K562 (cell line): Measurements from ENCODE around the gene CCDC136. TPM values are rescaled to one million over a fixed set of nuclear protein-coding genes. Genes with fewer than 3 reads are reported as not detected.
A peak's percentile ranks its signal among the peaks of the same experiment; 100 is the strongest.

Source experiments
- ATAC-seq: fragments of 200-7000 bp; cut with Tn5 transposase; 3 replicates; pipeline ENCODE4 v1.9.1; 2020; ENCODE audit warnings: moderate library complexity
- BruUV-seq: library from RNA; stranded (reverse); fragments of 400-500 nt; replicated peaks from 2 replicates; lab custom pipeline; 2021; lab: Mats Ljungman, UMichigan
- CTCF ChIA-PET: fragments of 300-600 bp; formaldehyde crosslinking; extraction: SDS; loops from one replicate; lab custom pipeline; 2021; ENCODE audit warnings: low intra/inter-chr PET ratio; lab: Yijun Ruan, JAX
- POLR2A ChIA-PET: fragments of 300-600, 350-650 bp; sonication (Branson Sonifier 250); formaldehyde crosslinking; extraction: SDS; loops from one replicate; lab custom pipeline; 2021; ENCODE audit warnings: antibody characterized with exemption, inconsistent platforms; lab: Yijun Ruan, JAX
- DNase-seq, 4 experiments: peaks; one replicate each; pipeline versions ENCODE4 v3.0.0 to v3.0.0-alpha.2; 2011 to 2018; ENCODE audit warnings: low spot score in 3 of 4, mixed read lengths in 3 of 4; ENCODE audit errors: extremely low read depth in 1 of 4
- FAIRE-seq: peaks from 2 replicates; lab custom pipeline; 2011; peaks lifted over from hg19 to GRCh38; lab: Jason Lieb, UNC
- H2AFZ ChIP-seq: 2 replicates; pipeline ENCODE4 v1.6.0; 2011; ENCODE audit warnings: low read depth, low read length, control low read depth, inconsistent platforms
- H3K27ac ChIP-seq: fragments of 200-600 bp; 3 replicates; pipeline ENCODE4 v1.8.0; 2011; ENCODE audit warnings: low read depth, mild to moderate bottlenecking, control low read depth, inconsistent platforms, low read length, moderate library complexity, mixed read lengths; ENCODE audit errors: extremely low read depth
- H3K27me3 ChIP-seq, 2 experiments: fragments of 300-600 bp in 1 of 2; 2 replicates in 1 of 2; 3 replicates in 1 of 2; pipeline versions ENCODE4 v1.6.0 to v1.8.0; 2011; ENCODE audit warnings: inconsistent platforms in 2 of 2, low read length in 2 of 2, mild to moderate bottlenecking in 1 of 2, mixed read lengths in 1 of 2, moderate library complexity in 1 of 2; ENCODE audit not compliant: control insufficient read depth in 2 of 2, insufficient read depth in 2 of 2
- H3K36me3 ChIP-seq: fragments of 300-600 bp; 3 replicates; pipeline ENCODE4 v1.8.0; 2011; ENCODE audit warnings: mild to moderate bottlenecking, low read length, inconsistent platforms; ENCODE audit not compliant: control insufficient read depth, insufficient read depth
- H3K4me1 ChIP-seq, 2 experiments: fragments of 200-600 bp in 1 of 2; replicated peaks in 1 of 2; 2 replicates in 1 of 2; 3 replicates in 1 of 2; pipeline versions ENCODE4 v1.5.1 to v1.8.0; 2011; ENCODE audit warnings: inconsistent platforms in 2 of 2, low read length in 2 of 2, mild to moderate bottlenecking in 1 of 2, mixed read lengths in 1 of 2, moderate library complexity in 1 of 2; ENCODE audit not compliant: control insufficient read depth in 2 of 2, insufficient read depth in 2 of 2
- H3K4me2 ChIP-seq: 2 replicates; pipeline ENCODE4 v1.6.1; 2011; ENCODE audit warnings: low read length, control low read depth, inconsistent platforms, mixed read lengths; ENCODE audit not compliant: insufficient read depth
- H3K4me3 ChIP-seq: fragments of 200-600 bp; sonication (generic), shearing (Covaris generic); 2 replicates; pipeline ENCODE4 v1.5.1; 2016; ENCODE audit warnings: control low read depth, inconsistent platforms
- H3K79me2 ChIP-seq: fragments of 200-600 bp; 3 replicates; pipeline ENCODE4 v1.8.0; 2011; ENCODE audit warnings: low read length, inconsistent platforms; ENCODE audit not compliant: control insufficient read depth, insufficient read depth
- H3K9ac ChIP-seq, 2 experiments: 2 replicates each; pipeline versions ENCODE4 v1.6.0 to v1.6.1; 2011; ENCODE audit warnings: low read depth in 2 of 2, low read length in 2 of 2, control low read depth in 1 of 2, inconsistent platforms in 1 of 2, mild to moderate bottlenecking in 1 of 2, mixed read lengths in 1 of 2; ENCODE audit not compliant: insufficient read depth in 1 of 2
- H3K9me1 ChIP-seq: one replicate; pipeline ENCODE4 v1.6.0; 2011; ENCODE audit warnings: inconsistent platforms, mild to moderate bottlenecking, low read length, moderate library complexity; ENCODE audit not compliant: control insufficient read depth, insufficient read depth
- H3K9me3 ChIP-seq: replicated peaks from 2 replicates; pipeline ENCODE4 v1.5.1; 2011; ENCODE audit warnings: low read depth, low read length, inconsistent platforms; ENCODE audit not compliant: control insufficient read depth, insufficient read depth
- H4K20me1 ChIP-seq: replicated peaks from 2 replicates; pipeline ENCODE4 v1.6.1; 2011; ENCODE audit warnings: low read length, inconsistent platforms, mixed read lengths; ENCODE audit not compliant: control insufficient read depth, insufficient read depth
- CEBPB ChIP-seq: fragments of 450-650 bp; IDR thresholded peaks from 2 replicates; pipeline ENCODE4 v1.6.1; 2016; ENCODE audit warnings: missing genetic modification characterization, missing compliant biosample characterization
- EGR1 ChIP-seq: fragments of 450-650 bp; conservative IDR thresholded peaks from 2 replicates; pipeline ENCODE4 v1.6.1; 2017; ENCODE audit warnings: mild to moderate bottlenecking
- JUNB ChIP-seq: fragments of 450-650 bp; formaldehyde crosslinking; conservative IDR thresholded peaks from 2 replicates; pipeline ENCODE4 v1.4.0; 2020; ENCODE audit warnings: mild to moderate bottlenecking
- KLF6 ChIP-seq: fragments of 250-450 bp; sonication (Bioruptor Pico); IDR thresholded peaks from 2 replicates; pipeline ENCODE4 v1.4.0; 2020; ENCODE audit warnings: mild to moderate bottlenecking, moderate library complexity, borderline replicate concordance
- LCOR ChIP-seq: sonication (generic); formaldehyde crosslinking; IDR thresholded peaks from 2 replicates; pipeline ENCODE4 v1.8.0; 2022; ENCODE audit warnings: mild to moderate bottlenecking, missing genetic modification reagents
- NBN ChIP-seq: fragments of 450-650 bp; IDR thresholded peaks from 2 replicates; pipeline ENCODE4 v1.6.1; 2016; ENCODE audit warnings: low read depth, mild to moderate bottlenecking
- NFE2 ChIP-seq: IDR thresholded peaks from 2 replicates; pipeline ENCODE4 v1.6.1; 2014; ENCODE audit warnings: antibody characterized with exemption, low read depth
- NFYB ChIP-seq: IDR thresholded peaks from 2 replicates; pipeline ENCODE4 v1.6.1; 2011; ENCODE audit warnings: mild to moderate bottlenecking, moderate library complexity; ENCODE audit not compliant: insufficient read length; ENCODE audit errors: extremely low read depth
- RHOXF2B ChIP-seq: fragments of 250-450 bp; sonication (Bioruptor Pico); conservative IDR thresholded peaks from 2 replicates; pipeline ENCODE4 v1.5.1; 2021
- RNF2 ChIP-seq: sonication (generic); IDR thresholded peaks from 2 replicates; pipeline ENCODE4 v1.6.1; 2016
- SAFB2 ChIP-seq: fragments of 200-400 bp; formaldehyde crosslinking; IDR thresholded peaks from 2 replicates; pipeline ENCODE4 v1.6.1; 2018; ENCODE audit warnings: borderline replicate concordance, low read length, low read depth, moderate library complexity; ENCODE audit not compliant: severe bottlenecking
- SMARCA5 ChIP-seq: fragments of 450-650 bp; IDR thresholded peaks from 2 replicates; pipeline ENCODE4 v1.6.1; 2016
- SNIP1 ChIP-seq: fragments of 450-650 bp; IDR thresholded peaks from 2 replicates; pipeline ENCODE4 v1.7.1; 2017; ENCODE audit warnings: low read depth, mild to moderate bottlenecking
- TAF15 ChIP-seq: fragments of 200-400 bp; formaldehyde crosslinking; IDR thresholded peaks from 2 replicates; pipeline ENCODE4 v1.6.1; 2017; ENCODE audit warnings: mild to moderate bottlenecking, low read depth, low read length, moderate library complexity
- ZC3H8 ChIP-seq: fragments of 450-650 bp; IDR thresholded peaks from 2 replicates; pipeline ENCODE4 v1.6.1; 2017
- WGBS: fragments of 100-300 bp; shearing (Covaris generic); methylation state at CpG from one replicate; pipeline ENCODE4 v1.1.6; 2016; ENCODE audit warnings: low coverage, mixed read lengths; ENCODE audit not compliant: insufficient coverage; ENCODE audit errors: missing lambda C conversion rate; 5-methylcytosine and 5-hydroxymethylcytosine counted together
- in situ Hi-C: fragments of 300-500 bp; cut with MboI; formaldehyde crosslinking; loops from 4 replicates; pipeline ENCODE4 v1.15.0; 2018; ENCODE audit warnings: inconsistent platforms, mixed read lengths
- intact Hi-C: fragments of 100-400 bp; cut with micrococcal nuclease; formaldehyde crosslinking; loops from 2 replicates; pipeline ENCODE4 v1.14.2; 2022
- polyA plus RNA-seq, 8 experiments: library from polyadenylated mRNA; depleted of rRNA in 4 of 8; stranded (reverse) in 5 of 8; unstranded in 3 of 8; fragments of >200 nt; fragmentation: Nextera tagmentation in 2 of 8; fragmentation: Illumina TruSeq in 1 of 8; extraction: Ambion mirVana in 2 of 8; extraction: Trizol in 1 of 8; gene quantifications; 2 replicates each; pipeline versions ENCODE4 v1.2.1 to v1.2.3, GENCODE V29; 2011 to 2014; ENCODE audit warnings: inconsistent platforms in 1 of 8, missing spikeins in 1 of 8
- total RNA-seq, 7 experiments: library from RNA; depleted of rRNA in 6 of 7; stranded (reverse); fragments of >200 nt in 6 of 7; fragmentation: Illumina TruSeq in 2 of 7; extraction: Trizol in 2 of 7; gene quantifications; 2 replicates each; pipeline versions ENCODE4 v1.2.1 to v1.2.3, GENCODE V29; 2011 to 2021; ENCODE audit warnings: low replicate concordance in 1 of 7
- TF ChIP-seq, protein P1 (sequence below): sonication (generic); formaldehyde crosslinking; IDR thresholded peaks from 2 replicates; pipeline ENCODE4 v1.8.1; 2023; ENCODE audit warnings: mild to moderate bottlenecking, missing genetic modification reagents

CCDC136 gene
- total and polyA plus RNA-seq, 9 of the 15 experiments (the other 6 are each of a cell fraction or from before 2014, with no cell fraction given): 2.4 to 40.8 (median 26.5) TPM

DNA sequence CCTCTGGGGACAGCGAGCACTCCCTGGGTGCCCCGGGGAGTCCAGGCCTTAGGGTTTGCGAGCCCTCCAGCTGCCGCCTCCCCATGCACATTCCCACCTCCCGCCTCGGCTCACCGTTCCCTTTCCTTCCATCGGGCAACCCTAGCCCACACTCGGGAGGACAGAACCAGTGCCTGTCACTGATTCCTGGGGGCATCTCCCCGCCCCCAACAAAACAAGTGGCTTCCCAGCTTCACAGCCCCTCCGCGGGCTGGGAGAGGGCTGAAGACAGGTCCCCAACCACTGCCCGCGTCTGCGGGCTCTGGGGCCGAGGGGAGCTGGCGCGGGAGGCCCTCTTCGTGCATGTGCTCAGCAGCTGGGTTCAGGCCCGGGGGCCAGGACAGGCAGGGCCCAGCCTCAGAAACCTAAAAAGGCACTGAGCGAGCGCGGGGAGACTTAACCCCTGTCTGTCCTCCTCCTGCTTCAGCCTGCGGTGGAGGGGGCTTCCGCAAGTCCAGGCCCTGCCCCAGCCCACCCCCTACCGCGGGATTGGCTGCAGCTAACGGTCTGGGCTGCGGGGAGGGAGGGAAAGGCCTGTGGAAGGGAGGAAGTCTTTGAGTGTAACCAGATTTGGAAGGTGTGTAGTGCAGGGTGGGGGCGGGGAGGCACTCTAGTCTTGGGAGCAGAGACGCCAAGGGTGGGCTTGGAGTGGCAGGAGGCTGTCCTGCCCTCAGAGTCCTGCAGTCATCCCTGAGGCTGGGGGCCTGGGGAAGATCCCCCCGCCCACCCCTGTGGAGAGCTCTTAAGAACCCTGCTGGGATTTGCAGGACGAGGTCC, 39.6 kb downstream of the CCDC136 start (continued):
- TF ChIP-seq, protein P1, sequence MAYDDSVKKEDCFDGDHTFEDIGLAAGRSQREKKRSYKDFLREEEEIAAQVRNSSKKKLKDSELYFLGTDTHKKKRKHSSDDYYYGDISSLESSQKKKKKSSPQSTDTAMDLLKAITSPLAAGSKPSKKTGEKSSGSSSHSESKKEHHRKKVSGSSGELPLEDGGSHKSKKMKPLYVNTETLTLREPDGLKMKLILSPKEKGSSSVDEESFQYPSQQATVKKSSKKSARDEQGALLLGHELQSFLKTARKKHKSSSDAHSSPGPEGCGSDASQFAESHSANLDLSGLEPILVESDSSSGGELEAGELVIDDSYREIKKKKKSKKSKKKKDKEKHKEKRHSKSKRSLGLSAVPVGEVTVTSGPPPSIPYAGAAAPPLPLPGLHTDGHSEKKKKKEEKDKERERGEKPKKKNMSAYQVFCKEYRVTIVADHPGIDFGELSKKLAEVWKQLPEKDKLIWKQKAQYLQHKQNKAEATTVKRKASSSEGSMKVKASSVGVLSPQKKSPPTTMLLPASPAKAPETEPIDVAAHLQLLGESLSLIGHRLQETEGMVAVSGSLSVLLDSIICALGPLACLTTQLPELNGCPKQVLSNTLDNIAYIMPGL (CRISPR knock-in tag): no peak
- no peak for TF ChIP-seq SMARCA5
- no peak for TF ChIP-seq CEBPB
- peak; percentile 68 for TF ChIP-seq NFYB

DNA sequence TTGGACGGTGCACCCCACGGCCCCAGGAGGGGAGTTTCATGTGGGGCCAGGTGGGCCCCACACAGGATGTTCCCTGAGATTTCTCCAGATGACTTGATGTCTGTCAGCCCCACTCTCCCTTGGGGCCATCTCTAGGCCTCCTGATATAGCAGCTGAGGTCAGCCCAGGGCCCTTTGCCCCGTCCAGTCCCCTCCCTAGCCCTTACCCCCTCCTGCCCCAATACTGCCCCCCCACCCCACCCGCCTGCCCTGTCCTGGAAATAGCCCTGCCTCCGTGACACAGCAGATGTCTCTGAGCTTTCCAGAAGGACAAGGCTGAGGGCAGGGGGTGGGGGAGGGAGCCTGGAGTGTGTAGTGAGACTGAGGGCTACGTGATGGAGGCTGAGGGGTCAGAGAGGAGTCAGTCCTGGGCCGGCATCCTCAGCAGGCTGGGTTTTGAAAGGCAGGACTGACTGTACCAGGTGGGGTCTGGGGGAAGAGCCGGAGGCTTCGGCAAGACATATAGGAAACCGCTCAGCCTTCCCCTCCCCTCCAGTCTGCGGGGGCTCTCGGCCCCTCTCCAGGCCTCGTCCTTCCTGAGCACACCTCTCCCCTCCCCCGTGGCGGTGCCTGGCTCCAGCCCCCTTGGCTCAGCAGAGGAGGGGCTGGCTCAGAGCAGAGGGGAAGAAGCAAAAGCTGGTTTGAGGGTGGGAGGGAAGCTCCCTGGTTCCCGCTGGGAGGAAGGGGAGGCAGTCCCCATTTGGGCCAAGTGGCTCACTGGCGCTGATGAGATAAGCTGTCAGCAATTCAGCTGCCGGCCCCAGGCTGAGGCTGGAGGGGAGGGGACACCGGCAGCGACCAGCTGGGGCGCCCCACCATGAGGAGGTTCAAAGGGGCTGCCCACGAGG, 40.5 kb downstream of the CCDC136 start:
- peak overlapping the region; percentile 97 for H3K4me2 ChIP-seq
- FAIRE-seq (peak; percentile 98), ATAC-seq (peak; percentile 63), DNase-seq (peak; percentile 87 to 97 (median 92))
- peak overlapping the region; percentile 35 for H2AFZ ChIP-seq
- H3K36me3 ChIP-seq: peaks cover 44% of the 10 kb centered on the region; the same call in 2 of the 3 replicates
- no TSS peak for BruUV-seq
- H3K27ac ChIP-seq: peak overlapping the region; percentile 90
- CTCF ChIA-PET: no interaction called here
- 0 out of 2 replicates have a peak, but pooled peaks cover 4% of the 10 kb centered on the region for H4K20me1 ChIP-seq
- H3K9me1 ChIP-seq: no peaks in the 10 kb centered on the region
- intact Hi-C loops (loop anchor here (1.0 to 2.0 kb wide), 4 partner anchors 28 to 93 kb away; partner anchors contain the start of gene CALU), in situ Hi-C loops (no loop called here)
- under 1% methylated on average over 21 of the region's 22 CpGs for WGBS
- H3K9ac ChIP-seq: peak overlapping the region; percentile 91 to 95
- H3K4me1 ChIP-seq: peaks cover 40 to 76% of the 10 kb centered on the region in 2 experiments
- POLR2A ChIA-PET: interaction anchor here (0.6 to 4.3 kb wide), 31 partner anchors 10 to 1128 kb away, joined by 3 to 39 read pairs (median 5); partner anchors contain the start of genes ATP6V1F and CALU
- H3K9me3 ChIP-seq: no peaks in the 10 kb centered on the region
- H3K27me3 ChIP-seq: no peaks in the 10 kb centered on the region
- peaks cover 50% of the 10 kb centered on the region for H3K79me2 ChIP-seq
- H3K4me3 ChIP-seq: peak overlapping the region; percentile 66
- TF ChIP-seq SAFB2 (no peak), JUNB (CRISPR knock-in tag) (no peak), EGR1 (peak; percentile 3; the same call in 1 of the 2 replicates), RNF2 (peak; percentile 73; the same call in 1 of the 2 replicates), KLF6 (CRISPR knock-in tag) (no peak), LCOR (CRISPR knock-in tag) (peak; percentile 73; the same call in 1 of the 2 replicates), TAF15 (no peak), SNIP1 (0 out of 2 replicates have a peak, but pooled peaks have one; percentile 24), NFE2 (peak; percentile 92), ZC3H8 (no peak), RHOXF2B (CRISPR knock-in tag) (0 out of 2 replicates have a peak, but pooled peaks have one; percentile 10), NBN (peak; percentile 78)
